PFSK-1 (cell line): ENCODE results near the gene RGS2.

ENCODE experiments used
- TAF1 ChIP-seq: IDR thresholded peaks from 2 replicates; pipeline ENCODE4 v1.6.1; 2012; ENCODE audit warnings: low read length, control low read depth, borderline replicate concordance; ENCODE audit not compliant: insufficient read depth
- TF ChIP-seq, protein P1 (sequence below), 2 experiments: IDR thresholded peaks; 2 replicates each; pipeline versions ENCODE4 v1.6.1 to v1.8.0; 2011 to 2012; ENCODE audit warnings: low read depth in 2 of 2, low read length in 2 of 2, control low read depth in 1 of 2, inconsistent platforms in 1 of 2, mild to moderate bottlenecking in 1 of 2, moderate library complexity in 1 of 2; ENCODE audit not compliant: insufficient read depth in 1 of 2

DNA sequence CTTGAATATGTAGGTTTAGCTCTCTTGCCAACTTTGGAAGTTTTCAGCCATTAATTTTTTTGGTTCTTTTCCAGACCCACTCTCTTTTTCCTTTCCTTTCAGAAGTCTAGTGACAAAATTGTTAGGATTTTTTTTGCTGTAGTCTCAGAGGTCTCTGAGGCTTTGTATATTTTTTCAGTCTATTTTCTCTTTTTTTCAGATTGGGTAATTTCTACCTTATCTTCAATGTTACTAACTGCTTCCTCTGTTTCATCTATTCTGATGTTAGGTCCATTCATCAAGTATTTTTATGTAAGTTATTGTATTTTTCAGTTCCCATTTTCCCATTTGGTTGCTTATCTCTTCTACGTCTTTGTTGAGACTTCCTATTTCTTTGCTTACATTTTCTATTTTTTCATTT, 15.7 kb downstream of the RGS2 start:
- TF ChIP-seq, protein P1, sequence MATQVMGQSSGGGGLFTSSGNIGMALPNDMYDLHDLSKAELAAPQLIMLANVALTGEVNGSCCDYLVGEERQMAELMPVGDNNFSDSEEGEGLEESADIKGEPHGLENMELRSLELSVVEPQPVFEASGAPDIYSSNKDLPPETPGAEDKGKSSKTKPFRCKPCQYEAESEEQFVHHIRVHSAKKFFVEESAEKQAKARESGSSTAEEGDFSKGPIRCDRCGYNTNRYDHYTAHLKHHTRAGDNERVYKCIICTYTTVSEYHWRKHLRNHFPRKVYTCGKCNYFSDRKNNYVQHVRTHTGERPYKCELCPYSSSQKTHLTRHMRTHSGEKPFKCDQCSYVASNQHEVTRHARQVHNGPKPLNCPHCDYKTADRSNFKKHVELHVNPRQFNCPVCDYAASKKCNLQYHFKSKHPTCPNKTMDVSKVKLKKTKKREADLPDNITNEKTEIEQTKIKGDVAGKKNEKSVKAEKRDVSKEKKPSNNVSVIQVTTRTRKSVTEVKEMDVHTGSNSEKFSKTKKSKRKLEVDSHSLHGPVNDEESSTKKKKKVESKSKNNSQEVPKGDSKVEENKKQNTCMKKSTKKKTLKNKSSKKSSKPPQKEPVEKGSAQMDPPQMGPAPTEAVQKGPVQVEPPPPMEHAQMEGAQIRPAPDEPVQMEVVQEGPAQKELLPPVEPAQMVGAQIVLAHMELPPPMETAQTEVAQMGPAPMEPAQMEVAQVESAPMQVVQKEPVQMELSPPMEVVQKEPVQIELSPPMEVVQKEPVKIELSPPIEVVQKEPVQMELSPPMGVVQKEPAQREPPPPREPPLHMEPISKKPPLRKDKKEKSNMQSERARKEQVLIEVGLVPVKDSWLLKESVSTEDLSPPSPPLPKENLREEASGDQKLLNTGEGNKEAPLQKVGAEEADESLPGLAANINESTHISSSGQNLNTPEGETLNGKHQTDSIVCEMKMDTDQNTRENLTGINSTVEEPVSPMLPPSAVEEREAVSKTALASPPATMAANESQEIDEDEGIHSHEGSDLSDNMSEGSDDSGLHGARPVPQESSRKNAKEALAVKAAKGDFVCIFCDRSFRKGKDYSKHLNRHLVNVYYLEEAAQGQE (IDR thresholded peaks at IDR 0.05; ENCODE audit: insufficient read depth in 1 of 2, low read depth in 2 of 2, low read length in 2 of 2): no peak
- no peak for TF ChIP-seq TAF1
